ENCODE measurements around the gene PIGH.
A peak's percentile ranks its signal among the peaks of the same experiment; 100 is the strongest.
"Not testable (repeated sequence)": the region's sequence is repeated elsewhere in the genome, so short reads cannot be mapped to it uniquely, and the experiment has no call there.

Gene PIGH, protein sequence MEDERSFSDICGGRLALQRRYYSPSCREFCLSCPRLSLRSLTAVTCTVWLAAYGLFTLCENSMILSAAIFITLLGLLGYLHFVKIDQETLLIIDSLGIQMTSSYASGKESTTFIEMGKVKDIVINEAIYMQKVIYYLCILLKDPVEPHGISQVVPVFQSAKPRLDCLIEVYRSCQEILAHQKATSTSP

GRCh38 chr14:67599698-67600561, at the start of gene PIGH:
Gene PIGH (minus strand): TSS chr14:67600268. CDS start chr14:67600203, 65 bp downstream.
- DNase-seq, result peak; percentile 91

- no peak for DNase-seq
Measured at GRCh38 chr14:67646131-67646530, 46.1 kb upstream of the PIGH start.

DNA sequence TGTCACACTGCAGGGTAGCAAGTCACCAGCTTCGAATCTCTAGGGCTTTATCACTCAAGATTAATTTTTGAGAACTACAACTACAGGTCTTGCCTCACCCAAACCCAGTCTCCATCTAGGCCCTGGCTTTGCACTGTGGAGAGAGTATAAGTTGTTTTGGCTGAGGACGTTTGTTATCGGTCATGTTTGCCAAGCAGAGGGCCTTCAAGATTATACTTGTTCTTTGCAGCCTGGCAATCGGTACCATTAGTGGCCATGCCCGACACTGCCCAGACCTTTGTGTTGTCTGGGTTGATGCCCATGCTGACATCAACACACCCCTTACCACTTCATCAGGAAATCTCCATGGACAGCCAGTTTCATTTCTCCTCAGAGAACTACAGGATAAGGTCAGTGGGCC, 45.3 kb upstream of the PIGH start:
- DNase-seq, result no peak

DNA sequence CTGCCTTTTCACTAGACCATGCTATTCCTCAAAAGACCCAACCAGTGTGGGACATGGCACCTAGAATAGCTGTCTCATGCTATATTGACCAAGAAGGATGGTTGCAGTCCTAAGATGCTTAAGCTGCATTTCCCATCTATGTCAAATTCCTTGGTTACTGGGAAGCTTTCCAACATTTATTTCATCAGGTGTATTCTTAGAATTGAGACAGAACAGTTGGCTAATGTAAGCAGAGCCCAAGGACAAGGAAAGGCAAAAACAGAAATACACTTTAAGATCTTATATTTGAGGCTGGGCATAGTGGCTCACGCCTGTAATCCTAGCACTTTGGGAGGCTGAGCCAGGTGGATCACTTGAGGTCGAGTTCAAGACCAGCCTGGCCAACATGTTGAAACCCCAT, 44.4 kb upstream of the PIGH start:
- no peak for DNase-seq

DNA sequence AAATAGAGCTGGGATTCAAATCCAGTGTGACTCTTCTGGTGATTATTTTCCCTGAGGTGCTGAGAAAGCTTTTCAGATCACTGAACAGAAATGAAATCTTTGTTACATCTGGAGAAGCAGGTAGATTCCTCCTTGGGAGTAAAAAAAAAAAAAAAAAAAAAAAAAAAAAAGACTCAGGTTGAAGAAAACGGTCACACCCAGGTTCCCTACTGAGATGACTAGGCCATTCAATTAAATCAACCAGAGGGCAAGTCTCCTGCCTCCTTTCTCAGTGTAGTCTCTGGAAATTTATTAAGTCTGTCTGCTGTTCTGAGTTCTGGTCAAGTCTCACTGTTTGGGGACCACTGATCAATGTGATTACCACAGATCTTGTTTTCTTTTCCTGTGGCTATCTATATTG, 43.6 kb upstream of the PIGH start:
- no peak for DNase-seq

GRCh38 chr14:67641902-67642749, 42.1 kb upstream of the PIGH start:
- no peak for DNase-seq

GRCh38 chr14:67641480-67641879, 41.4 kb upstream of the PIGH start:
- no peak for DNase-seq

GRCh38 chr14:67638642-67639041, 38.6 kb upstream of the PIGH start:
- no peak for DNase-seq

- no peak for DNase-seq
Measured at GRCh38 chr14:67636361-67636919, 36.4 kb upstream of the PIGH start.

DNA sequence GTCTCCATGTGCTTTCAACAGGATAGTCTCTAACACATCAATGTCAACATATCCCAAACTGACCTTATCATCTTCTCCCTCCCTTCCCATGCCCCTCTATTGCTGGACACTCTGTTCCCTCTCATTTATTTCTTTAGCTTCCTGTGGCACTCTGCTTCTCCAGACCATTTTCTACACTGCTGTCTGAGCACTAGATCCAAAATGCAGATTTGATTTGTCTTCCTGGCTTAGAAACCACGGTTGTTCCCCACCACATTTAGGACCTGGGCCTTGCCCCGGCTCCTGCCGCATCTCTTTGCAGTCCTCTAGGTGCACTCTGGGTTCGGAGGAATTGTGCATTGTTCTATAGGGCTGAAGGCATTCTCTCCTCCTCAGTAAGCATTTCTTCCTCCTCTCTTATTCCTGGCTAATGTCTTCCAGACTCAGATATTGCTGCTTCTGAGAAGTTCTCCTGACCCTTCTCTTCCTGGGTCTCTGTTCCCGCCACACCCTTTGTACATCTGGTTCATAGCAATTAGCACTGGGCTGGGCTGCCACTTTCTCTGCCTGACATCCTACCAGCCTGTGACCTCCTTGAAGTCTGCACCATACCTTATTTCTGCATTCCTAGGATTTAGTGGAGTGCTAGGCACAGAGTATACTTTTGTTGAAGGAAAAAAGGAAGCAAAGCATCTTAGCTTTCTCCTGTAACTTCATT, 33.5 kb upstream of the PIGH start:
- DNase-seq, result no peak

DNA sequence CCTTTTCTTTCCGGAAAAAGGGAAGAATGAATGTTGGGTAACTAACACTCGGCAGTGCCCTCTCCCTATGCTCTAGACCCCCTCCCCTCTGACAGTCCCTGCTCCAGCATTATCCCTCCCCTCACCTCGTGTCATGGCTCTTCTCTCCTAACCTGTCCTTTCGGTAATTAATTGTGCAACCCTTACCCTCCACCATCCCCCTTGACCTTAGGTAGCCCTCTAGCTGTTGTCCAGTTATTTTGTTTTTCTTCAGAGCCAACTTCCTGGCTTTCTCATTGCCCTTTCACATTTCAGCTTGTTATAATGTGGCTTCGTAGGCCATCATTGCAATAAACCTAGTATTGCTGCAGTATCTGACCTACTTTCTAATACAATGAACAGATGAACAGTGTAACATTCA, 30.9 kb upstream of the PIGH start:
- no peak for DNase-seq

GRCh38 chr14:67630186-67630585, 30.1 kb upstream of the PIGH start:
- DNase-seq, result no peak

- DNase-seq, result no peak
Measured at GRCh38 chr14:67627519-67627918, 27.5 kb upstream of the PIGH start.

GRCh38 chr14:67626131-67626530, 26.1 kb upstream of the PIGH start:
- DNase-seq, result not testable (repeated sequence)

- DNase-seq, result peak; percentile 15
Measured at GRCh38 chr14:67623114-67623513, 23.0 kb upstream of the PIGH start.

GRCh38 chr14:67622675-67623074, 22.6 kb upstream of the PIGH start:
- peak; percentile 56 for DNase-seq

DNA sequence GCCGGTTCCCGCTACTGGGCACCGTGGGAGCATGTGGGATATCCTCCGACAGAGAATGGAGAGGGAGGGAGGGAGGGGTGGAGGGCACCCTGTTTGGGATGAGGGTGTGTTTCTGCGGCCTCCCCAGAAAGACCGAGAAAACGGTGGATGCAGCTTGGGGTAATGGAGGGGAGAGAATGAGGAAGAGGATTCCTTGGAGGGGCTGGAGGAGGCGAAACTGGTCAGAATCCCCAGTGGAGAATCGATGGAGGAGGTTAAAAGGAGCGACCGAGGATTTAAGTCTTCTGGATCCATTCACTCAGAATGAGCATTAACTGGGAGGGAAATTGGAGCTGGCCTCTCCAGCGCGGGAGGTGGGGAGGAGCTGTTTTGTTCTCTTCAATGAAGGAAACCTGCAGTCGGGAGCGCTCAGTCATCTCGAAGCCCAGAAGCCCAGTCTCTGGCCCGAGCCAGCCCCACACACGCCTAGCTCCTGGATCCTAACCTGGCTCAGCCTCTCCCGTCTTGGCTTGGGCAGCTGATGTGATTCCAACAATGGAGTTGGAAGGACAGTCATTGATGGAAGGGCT, 20.2 kb upstream of the PIGH start:
- no peak for DNase-seq

- peak; percentile 95 for DNase-seq
Measured at GRCh38 chr14:67619446-67620216, 19.6 kb upstream of the PIGH start, which contains the start of gene ARG2. Gene ARG2 (plus strand): TSS chr14:67619920. CDS start chr14:67619978, 58 bp downstream.

DNA sequence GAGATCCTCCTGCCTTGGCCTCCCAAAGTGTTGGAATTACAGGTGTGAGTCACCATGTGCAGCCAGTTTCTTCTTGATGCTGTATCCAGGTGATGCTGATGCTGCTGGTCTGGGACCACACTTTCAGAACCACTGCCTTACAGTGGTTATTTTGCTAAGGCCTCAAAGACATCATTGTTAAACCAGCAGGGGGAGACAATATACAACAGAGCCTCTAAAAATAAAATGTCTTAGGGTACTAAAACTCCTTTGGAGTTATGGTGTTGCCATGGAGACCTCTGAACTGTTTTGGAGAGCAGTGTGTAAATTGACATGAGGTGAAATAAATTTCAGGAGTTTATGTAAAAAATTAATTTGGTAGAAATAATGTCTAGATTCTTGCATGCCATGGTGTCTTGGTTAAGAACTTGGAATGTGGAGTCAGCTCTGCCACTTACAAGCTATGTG, 18.6 kb upstream of the PIGH start:
- peak; percentile 77 for DNase-seq

- DNase-seq, result no peak
Measured at GRCh38 chr14:67610491-67610890, 10.4 kb upstream of the PIGH start.

DNA sequence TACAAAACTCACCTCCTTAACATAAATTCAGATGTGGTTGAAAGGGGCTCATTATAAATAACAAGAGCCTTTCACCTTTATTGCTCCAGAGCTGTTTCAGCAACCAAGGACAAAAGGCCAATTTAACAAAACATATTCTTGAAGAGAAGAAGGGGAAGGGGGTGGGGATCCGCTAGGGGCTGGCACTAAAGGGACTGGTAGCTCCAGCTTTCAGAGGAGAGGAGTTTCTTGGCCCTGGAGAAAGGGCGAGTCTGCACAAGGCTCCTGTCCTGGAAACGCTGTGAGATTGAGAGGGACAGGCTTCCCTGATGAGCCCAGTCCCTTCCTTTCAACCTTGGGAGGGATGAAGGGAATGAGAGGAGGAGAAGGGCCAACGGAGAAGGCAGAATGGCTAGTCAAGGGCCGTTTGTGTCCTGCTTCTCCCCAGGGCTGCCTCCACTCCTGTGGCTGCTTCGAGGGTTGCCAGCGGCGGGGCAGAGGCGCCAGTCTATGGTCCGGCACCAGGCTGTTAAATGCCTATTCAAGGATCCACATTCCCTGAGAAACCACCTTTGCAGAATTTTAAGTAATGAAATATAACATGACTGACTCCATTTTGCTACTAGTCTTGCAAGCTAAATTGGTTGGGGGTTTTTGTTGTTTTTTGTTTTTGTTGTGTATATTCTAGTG, 9.7 kb upstream of the PIGH start:
- no peak for DNase-seq

Data from inflammatory macrophage treated with lipopolysaccharide for 4 hours (primary cell).